GM12874 (cell line): ENCODE results near the gene ZNF197.

Experiments used
- TF ChIP-seq, protein P1 (sequence below): IDR thresholded peaks from 2 replicates; pipeline ENCODE4 v1.5.1; 2011; ENCODE audit warnings: low read depth, mild to moderate bottlenecking, control low read depth, low read length, moderate library complexity; ENCODE audit not compliant: insufficient read depth

Gene ZNF197

DNA sequence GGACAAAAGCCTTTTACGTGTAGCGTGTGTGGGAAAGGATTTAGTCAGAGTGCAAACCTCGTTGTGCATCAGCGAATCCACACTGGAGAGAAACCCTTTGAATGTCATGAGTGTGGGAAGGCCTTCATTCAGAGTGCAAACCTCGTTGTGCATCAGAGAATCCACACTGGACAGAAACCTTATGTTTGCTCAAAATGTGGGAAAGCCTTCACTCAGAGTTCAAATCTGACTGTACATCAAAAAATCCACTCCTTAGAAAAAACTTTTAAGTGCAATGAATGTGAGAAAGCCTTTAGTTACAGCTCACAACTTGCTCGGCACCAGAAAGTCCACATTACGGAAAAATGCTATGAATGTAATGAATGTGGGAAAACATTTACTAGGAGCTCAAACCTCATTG, 34.2 kb downstream of the ZNF197 start:
- TF ChIP-seq, protein P1, sequence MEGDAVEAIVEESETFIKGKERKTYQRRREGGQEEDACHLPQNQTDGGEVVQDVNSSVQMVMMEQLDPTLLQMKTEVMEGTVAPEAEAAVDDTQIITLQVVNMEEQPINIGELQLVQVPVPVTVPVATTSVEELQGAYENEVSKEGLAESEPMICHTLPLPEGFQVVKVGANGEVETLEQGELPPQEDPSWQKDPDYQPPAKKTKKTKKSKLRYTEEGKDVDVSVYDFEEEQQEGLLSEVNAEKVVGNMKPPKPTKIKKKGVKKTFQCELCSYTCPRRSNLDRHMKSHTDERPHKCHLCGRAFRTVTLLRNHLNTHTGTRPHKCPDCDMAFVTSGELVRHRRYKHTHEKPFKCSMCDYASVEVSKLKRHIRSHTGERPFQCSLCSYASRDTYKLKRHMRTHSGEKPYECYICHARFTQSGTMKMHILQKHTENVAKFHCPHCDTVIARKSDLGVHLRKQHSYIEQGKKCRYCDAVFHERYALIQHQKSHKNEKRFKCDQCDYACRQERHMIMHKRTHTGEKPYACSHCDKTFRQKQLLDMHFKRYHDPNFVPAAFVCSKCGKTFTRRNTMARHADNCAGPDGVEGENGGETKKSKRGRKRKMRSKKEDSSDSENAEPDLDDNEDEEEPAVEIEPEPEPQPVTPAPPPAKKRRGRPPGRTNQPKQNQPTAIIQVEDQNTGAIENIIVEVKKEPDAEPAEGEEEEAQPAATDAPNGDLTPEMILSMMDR = no peak

GRCh38 chr3:44659434-44659833, 34.6 kb downstream of the ZNF197 start:
- TF ChIP-seq, protein P1 = no peak

- TF ChIP-seq, protein P1 = peak; percentile 19; the same call in 1 of the 2 replicates
Measured at GRCh38 chr3:44661189-44661588, 36.4 kb downstream of the ZNF197 start.

GRCh38 chr3:44665173-44665572, 40.3 kb downstream of the ZNF197 start:
- TF ChIP-seq, protein P1 = no peak

DNA sequence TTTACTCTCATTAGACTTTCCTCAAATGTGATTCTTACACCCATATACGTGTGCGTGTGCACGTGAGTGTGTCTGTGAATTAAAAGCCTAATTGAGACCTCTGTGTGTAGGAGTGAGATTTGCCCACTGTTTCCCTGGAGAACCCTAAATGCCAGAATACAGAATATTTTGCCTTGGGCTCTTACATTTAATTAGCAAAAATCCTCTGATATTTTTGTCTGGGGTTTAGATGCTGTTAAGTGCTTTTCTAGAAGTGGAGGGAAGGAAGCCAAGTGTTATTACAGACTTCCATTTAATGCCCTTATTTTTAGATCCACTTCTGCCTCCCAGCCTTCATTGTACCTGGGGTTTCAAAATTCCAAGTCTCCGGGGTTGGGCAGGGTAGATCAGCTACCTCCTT, 41.5 kb downstream of the ZNF197 start:
- TF ChIP-seq, protein P1 = no peak

DNA sequence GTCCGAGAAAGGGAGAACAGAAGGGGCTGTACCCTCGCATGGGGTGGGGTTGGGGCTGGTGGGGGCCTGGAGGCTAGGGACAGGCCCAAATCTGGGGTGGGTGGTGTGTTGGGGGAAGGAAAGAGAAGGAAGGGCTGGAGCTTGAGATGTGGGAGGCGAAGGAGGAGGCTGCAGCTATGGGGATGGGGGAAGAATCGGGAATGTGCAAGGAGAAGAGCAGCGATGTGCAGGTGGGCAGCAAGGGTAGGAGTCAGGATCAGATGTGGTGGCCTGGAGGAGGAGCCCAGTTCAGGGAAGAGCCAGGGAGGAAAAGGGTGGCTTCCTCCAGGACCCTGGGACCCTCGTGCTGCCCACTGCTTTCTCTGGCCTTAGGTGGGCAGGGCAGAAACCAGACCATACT, 44.9 kb downstream of the ZNF197 start:
- TF ChIP-seq, protein P1 = no peak

GRCh38 chr3:44674211-44674610, 49.4 kb downstream of the ZNF197 start:
- TF ChIP-seq, protein P1 = no peak
